GM12891 (cell line): ENCODE results near the gene AHSP.

Experiments used
- POLR2A ChIP-seq: IDR thresholded peaks from 2 replicates; pipeline ENCODE4 v1.6.1; 2011; ENCODE audit warnings: low read depth, low read length, control low read depth
- POLR2AphosphoS5 ChIP-seq: IDR thresholded peaks from 2 replicates; pipeline ENCODE4 v1.6.1; 2011; ENCODE audit warnings: low read depth, low read length, control low read depth
- POU2F2 ChIP-seq: IDR thresholded peaks from 2 replicates; pipeline ENCODE4 v1.6.1; 2011; ENCODE audit warnings: low read depth, mild to moderate bottlenecking, control low read depth, low read length, moderate library complexity
- SPI1 ChIP-seq: IDR thresholded peaks from 2 replicates; pipeline ENCODE4 v1.6.1; 2011; ENCODE audit warnings: low read depth, low read length, control low read depth
- TAF1 ChIP-seq: IDR thresholded peaks from 2 replicates; pipeline ENCODE4 v1.6.1; 2011; ENCODE audit warnings: low read depth, low read length, control low read depth

GRCh38 chr16:31478956-31479355 lies 48.7 kb upstream of the AHSP start:
- TF ChIP-seq TAF1 (no peak), SPI1 (no peak), POLR2A (no peak), POLR2AphosphoS5 (no peak), POU2F2 (no peak)
